GM19324 (cell line): Measurements from ENCODE around the gene MOCOS.

Experiments
- ATAC-seq: cut with Tn5 transposase; IDR thresholded peaks from one replicate; pipeline ENCODE4 v1.9.1; 2021; ENCODE audit warnings: mild to moderate bottlenecking, moderate library complexity; ENCODE audit not compliant: unreplicated experiment, low FRiP score

Gene MOCOS

DNA sequence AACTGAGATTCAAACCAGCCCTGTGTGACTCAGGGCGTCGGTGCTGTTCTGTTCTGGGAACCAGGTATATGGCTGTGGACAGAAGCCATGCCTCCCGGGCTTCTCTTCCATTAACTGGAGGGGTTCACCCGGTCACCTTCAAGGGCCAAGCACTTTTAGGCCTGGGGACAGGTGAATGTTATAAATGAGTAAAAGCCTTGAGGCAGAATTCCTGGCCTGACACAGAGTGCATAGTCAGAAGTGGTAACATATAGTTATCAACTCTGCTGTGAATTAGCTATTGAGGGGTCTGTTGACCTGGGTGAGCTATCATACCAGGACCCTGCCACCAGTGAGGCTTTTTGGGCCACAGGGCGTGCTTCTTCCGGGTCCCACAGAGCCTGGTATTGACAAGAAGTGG is 112.9 kb downstream of the MOCOS start:
- no peak for ATAC-seq

- ATAC-seq = no peak
These were observed 114.6 kb downstream of the MOCOS start for GRCh38 chr18:36301884-36302283.

- ATAC-seq = no peak
These were observed 115.4 kb downstream of the MOCOS start for GRCh38 chr18:36302676-36303075.

DNA sequence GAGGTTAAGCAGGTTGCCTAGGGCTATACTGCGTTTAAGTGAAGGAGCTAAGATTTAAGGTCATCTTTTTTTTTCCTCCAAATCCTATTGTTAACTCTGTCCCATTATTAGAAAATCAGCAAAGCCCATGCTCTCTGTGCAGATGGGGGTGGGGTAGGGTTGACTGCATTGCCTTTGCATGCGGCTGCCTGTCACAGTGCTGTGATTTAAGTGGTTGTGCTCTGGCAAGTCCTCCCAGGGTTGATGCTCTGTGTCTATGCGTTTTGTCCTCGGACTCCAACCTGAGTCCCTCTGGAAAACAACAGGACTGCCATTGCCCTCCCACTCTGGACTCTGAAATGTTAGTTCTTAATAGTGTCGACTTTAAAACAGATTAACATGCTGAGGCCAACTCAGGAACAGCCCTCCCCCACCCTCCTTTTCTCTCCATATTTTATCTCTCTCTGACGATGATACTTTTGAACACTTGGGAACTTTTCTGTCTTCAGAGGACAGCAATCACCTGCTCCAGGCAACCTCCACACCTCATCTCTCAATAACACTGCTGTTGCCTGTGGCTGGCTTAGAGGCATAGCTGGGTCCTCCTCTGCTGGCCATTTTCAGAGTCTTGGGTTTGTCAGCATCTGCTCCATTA is 116.0 kb downstream of the MOCOS start:
- ATAC-seq = no peak

GRCh38 chr18:36304723-36305122 is 117.4 kb downstream of the MOCOS start:
- ATAC-seq = no peak

DNA sequence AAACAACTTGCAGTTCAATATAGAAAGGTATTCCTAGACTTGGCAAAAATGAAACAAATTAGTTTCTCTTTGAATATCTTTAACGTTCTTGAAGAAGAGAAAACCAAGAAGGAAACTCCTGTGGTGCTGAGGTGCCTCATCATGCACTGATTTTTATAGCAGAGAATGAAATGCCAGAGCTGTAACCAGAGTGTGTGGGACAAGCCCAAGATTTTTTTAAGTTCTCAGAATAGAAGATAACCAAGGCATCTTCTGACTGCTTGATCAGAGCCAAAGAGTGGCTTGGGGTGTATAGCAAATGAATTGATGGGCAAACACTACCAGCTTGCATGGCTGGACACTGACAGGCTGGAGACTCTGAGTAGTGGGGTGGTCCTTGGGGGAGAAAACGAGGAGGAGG is 118.1 kb downstream of the MOCOS start:
- no peak for ATAC-seq

- ATAC-seq = no peak
These were observed 120.2 kb downstream of the MOCOS start for GRCh38 chr18:36307513-36307912.

GRCh38 chr18:36308711-36309435 is 121.6 kb downstream of the MOCOS start:
- no peak for ATAC-seq

DNA sequence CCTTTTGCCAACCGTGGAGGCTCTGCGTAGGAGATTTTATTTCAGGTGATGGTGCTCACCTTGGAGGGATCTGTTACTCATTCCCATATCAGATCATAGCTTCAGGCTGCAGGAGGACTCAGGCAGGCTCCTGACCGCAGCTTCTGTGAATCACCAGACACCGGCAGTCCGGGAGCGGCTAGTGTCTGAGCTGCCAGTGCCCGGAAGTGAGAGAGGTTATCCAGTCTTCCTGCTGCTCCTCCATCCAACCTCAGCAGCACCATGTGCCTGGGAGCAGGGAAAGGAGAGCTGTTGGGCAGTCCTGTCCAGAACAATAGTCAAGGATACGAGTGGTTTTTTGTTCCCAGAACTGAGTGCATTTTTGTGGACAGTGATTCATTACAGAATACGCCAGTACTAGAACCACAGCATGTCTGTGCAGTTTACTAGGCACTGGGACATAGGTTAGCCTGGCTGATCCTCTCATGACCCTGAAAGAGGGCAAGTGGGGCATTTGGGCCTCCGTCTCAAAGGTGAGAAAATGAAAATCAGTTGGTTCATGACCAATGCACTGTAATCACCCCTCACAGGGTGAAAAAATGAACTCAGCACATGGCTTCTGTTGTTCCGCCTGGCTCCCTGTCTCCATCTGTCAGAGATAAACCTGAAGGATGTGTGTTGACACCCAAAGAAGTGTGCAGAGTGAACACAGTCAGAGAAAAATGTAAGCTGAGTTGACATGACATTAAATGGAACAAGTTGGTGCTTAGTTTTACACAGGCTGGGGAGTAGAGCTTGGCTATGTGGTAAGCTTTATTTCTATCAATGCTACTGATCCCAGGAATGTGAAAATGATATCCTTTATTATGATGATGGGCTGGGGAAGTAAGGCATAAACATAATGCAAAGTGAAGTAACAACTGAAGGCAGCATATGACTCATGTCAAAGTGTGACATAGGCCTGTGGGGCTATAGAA is 122.4 kb downstream of the MOCOS start:
- no peak for ATAC-seq

DNA sequence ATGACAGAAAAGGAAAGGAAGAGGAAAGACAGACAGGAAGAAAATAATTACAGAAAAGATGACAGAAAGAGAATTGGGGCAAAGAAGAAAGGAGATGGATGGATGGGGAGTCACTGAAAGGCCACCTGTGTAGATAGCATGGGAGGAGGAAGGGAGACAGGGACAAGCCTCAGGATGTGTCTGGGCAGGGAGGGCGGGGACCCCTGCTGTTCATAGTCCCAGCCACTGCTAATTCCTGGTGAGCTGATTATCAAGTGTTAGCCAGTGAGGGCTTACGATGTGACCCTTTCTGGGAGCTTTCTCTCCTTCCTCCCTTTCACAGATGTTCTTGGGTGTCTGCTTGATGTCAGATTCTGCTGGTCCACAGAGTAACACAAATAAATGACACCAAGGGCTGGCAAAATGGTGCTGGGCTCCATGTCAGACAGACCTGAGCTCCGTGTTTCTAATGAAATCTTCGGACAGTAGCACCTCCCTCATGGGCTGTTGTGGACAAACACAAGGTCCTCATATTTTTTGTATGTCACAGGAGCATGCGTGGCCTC is 123.8 kb downstream of the MOCOS start:
- ATAC-seq = no peak

- ATAC-seq = no peak
These were observed 125.6 kb downstream of the MOCOS start for GRCh38 chr18:36312806-36313395.

DNA sequence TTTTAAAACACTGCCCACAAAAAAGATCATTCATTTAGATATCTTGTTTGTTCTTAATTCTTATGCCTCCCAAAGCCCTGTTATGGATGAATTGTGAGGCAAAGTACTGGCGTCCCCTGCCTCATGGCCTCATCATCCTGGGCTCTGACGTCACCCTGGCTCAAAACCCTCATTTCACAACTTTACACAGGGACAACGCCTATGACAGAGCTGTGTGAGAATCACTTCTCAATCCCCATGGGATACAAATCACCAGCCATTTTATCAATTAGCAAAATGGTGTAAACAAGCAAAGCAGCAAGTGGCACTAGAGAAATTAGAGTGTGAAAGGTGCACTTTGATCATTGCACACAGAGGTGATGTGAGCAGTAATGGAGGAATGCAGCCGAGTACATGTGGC is 126.8 kb downstream of the MOCOS start:
- ATAC-seq = no peak

GRCh38 chr18:36314754-36315153 is 127.5 kb downstream of the MOCOS start:
- no peak for ATAC-seq

DNA sequence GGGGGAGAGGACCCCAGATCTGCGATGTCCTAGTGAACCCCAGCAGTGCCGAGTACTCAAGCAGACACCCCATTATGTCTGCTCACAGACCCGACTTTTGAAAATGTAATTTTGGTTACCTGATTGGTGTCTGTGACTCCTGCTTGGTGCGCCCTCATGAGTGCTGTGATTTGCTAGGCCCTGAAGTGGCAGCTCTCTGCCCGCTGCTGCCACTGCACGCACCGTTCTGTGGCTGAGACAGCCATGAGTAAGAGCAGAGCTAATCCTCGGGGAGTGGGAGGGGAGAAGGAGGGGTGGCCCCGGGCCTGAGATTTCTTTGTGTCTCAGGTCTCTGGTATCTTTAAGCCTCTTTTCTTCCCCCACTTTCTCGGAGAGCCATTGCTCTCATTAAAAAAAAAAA is 128.4 kb downstream of the MOCOS start:
- ATAC-seq = no peak

GRCh38 chr18:36316246-36316645 is 128.9 kb downstream of the MOCOS start:
- ATAC-seq = no peak
